ENCODE measurements around the gene EML6. TPM values are rescaled to one million over a fixed set of nuclear protein-coding genes. Genes with fewer than 3 reads are reported as not detected.

EML6 gene
- total and polyA plus RNA-seq, 10 of the 15 experiments (the other 5 are each of a cell fraction or from before 2014, with no cell fraction given) = 0.09 to 0.67 (median 0.21) TPM

DNA sequence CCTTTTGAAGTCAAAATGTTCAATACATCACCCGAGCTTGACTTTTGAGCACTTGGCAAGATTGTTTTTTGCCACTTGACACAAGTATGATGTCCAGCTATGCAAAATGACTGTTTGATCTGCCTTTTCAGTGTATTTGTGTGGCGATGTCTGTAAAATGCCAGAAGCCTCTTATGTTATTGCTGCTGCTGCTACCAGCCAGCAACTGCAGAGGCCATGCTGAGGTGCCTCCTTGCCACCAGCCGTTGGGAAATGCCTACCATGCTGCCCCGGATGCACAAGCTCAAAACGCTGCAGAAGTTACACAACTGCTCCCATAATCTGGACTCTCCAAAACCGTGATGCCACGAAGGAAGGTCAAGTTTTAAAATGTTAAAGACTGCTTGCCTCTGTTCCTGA, 246.5 kb downstream of the EML6 start:
- ChIA-PET CTCF (interaction anchor here (1.2 to 1.5 kb wide), 2 partner anchors 200 to 304 kb away, joined by 3 read pairs; no protein-coding TSS in a partner anchor), SMC1A (ENCODE audit: uncharacterized antibody, unreplicated experiment) (interaction anchor here (3.2 kb wide), 1 partner anchor 13 kb away, joined by 15 read pairs; no protein-coding TSS in a partner anchor), POLR2A (no interaction called here), RAD21 (ENCODE audit: unreplicated experiment) (no interaction called here)
- no peak for ATAC-seq
- H3K27me3 ChIP-seq (replicated peaks in 1 of 2; ENCODE audit: control insufficient read depth in 2 of 2, insufficient read depth in 2 of 2, low read length in 1 of 2) = no peaks in the 10 kb centered on the region
- H3K4me3 ChIP-seq = no peak overlapping the region
- no peak overlapping the region for H3K4me2 ChIP-seq (ENCODE audit: control insufficient read depth, insufficient read depth)
- H3K27ac ChIP-seq (ENCODE audit: control insufficient read depth, insufficient read depth) = no peak overlapping the region
- H3K79me2 ChIP-seq (ENCODE audit: control insufficient read depth, insufficient read depth, low read length) = peaks cover 3% of the 10 kb centered on the region
- no peak for FAIRE-seq
- in situ Hi-C loops (cut with MboI) = no loop called here
- intact Hi-C loops (cut with micrococcal nuclease; ENCODE audit: unreplicated experiment) = no loop called here
- WGBS (ENCODE audit: insufficient coverage, insufficient replicate concordance, low lambda C conversion rate, missing lambda C conversion rate) = 85% methylated on average over 7 of the region's 7 CpGs
- no peak overlapping the region for H3K9ac ChIP-seq (ENCODE audit: control insufficient read depth, insufficient read depth, low read length)
- H4K20me1 ChIP-seq (ENCODE audit: control insufficient read depth, insufficient read depth) = no peaks in the 10 kb centered on the region
- H3K36me3 ChIP-seq (ENCODE audit: control insufficient read depth in 2 of 2, insufficient read depth in 2 of 2, low read length in 1 of 2) = peaks cover 1 to 16% of the 10 kb centered on the region in 2 experiments; a peak in 3 of 4 replicates
- H3K4me1 ChIP-seq (ENCODE audit: control insufficient read depth, insufficient read depth, low read length) = no peaks in the 10 kb centered on the region; the same call in 1 of the 2 replicates
- H3K9me3 ChIP-seq (replicated peaks; ENCODE audit: control insufficient read depth, insufficient read depth, low read length) = no peaks in the 10 kb centered on the region
- no peak overlapping the region for H2AFZ ChIP-seq (ENCODE audit: control insufficient read depth, low read depth, low read length)
- BruUV-seq (replicated peaks) = no TSS peak
- DNase-seq (ENCODE audit: low read depth, low spot score) = no peak
- TF ChIP-seq, protein P1, sequence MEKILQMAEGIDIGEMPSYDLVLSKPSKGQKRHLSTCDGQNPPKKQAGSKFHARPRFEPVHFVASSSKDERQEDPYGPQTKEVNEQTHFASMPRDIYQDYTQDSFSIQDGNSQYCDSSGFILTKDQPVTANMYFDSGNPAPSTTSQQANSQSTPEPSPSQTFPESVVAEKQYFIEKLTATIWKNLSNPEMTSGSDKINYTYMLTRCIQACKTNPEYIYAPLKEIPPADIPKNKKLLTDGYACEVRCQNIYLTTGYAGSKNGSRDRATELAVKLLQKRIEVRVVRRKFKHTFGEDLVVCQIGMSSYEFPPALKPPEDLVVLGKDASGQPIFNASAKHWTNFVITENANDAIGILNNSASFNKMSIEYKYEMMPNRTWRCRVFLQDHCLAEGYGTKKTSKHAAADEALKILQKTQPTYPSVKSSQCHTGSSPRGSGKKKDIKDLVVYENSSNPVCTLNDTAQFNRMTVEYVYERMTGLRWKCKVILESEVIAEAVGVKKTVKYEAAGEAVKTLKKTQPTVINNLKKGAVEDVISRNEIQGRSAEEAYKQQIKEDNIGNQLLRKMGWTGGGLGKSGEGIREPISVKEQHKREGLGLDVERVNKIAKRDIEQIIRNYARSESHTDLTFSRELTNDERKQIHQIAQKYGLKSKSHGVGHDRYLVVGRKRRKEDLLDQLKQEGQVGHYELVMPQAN (conservative IDR thresholded peaks at IDR 0.05) = no peak
- TF ChIP-seq ZNF274 (IDR thresholded peaks at IDR 0.05; ENCODE audit: insufficient read depth, insufficient read length) (no peak), PBX3 (IDR thresholded peaks at IDR 0.05; ENCODE audit: insufficient replicate concordance, low read depth, low read length) (no peak), MXI1 (IDR thresholded peaks at IDR 0.05; ENCODE audit: low read depth, low read length) (no peak), FOXK2 (IDR thresholded peaks at IDR 0.05) (no peak), SIN3A (IDR thresholded peaks at IDR 0.05; ENCODE audit: low read depth, low read length) (no peak), SPI1 (IDR thresholded peaks at IDR 0.05; ENCODE audit: borderline replicate concordance, insufficient read depth, low read depth, low read length) (no peak), ASH2L (IDR thresholded peaks at IDR 0.05; ENCODE audit: borderline replicate concordance, low read depth) (no peak), MLLT1 (IDR thresholded peaks at IDR 0.05) (no peak), RFX5 (IDR thresholded peaks at IDR 0.05; ENCODE audit: low read depth, low read length) (no peak), NFYB (IDR thresholded peaks at IDR 0.05; ENCODE audit: insufficient read depth, low read depth, low read length) (no peak), PAX8 (IDR thresholded peaks at IDR 0.05) (no peak), BRCA1 (IDR thresholded peaks at IDR 0.05; ENCODE audit: low read depth, low read length) (no peak), NRF1 (conservative IDR thresholded peaks at IDR 0.05; ENCODE audit: low read depth, low read length) (no peak), CREB1 (IDR thresholded peaks at IDR 0.05; ENCODE audit: low read depth) (no peak), KAT2A (conservative IDR thresholded peaks at IDR 0.05; ENCODE audit: control insufficient read depth, low read depth, low read length) (no peak)
- TF ChIP-seq, protein P2, sequence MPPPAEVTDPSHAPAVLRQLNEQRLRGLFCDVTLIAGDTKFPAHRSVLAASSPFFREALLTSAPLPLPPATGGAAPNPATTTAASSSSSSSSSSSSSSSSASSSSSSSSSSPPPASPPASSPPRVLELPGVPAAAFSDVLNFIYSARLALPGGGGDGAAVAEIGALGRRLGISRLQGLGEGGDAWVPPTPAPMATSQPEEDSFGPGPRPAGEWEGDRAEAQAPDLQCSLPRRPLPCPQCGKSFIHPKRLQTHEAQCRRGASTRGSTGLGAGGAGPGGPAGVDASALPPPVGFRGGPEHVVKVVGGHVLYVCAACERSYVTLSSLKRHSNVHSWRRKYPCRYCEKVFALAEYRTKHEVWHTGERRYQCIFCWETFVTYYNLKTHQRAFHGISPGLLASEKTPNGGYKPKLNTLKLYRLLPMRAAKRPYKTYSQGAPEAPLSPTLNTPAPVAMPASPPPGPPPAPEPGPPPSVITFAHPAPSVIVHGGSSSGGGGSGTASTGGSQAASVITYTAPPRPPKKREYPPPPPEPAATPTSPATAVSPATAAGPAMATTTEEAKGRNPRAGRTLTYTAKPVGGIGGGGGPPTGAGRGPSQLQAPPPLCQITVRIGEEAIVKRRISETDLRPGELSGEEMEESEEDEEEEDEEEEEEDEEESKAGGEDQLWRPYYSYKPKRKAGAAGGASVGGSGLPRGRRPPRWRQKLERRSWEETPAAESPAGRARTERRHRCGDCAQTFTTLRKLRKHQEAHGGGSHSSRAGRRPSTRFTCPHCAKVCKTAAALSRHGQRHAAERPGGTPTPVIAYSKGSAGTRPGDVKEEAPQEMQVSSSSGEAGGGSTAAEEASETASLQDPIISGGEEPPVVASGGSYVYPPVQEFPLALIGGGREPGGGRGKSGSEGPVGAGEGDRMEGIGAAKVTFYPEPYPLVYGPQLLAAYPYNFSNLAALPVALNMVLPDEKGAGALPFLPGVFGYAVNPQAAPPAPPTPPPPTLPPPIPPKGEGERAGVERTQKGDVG (CRISPR knock-in tag; IDR thresholded peaks at IDR 0.05) = no peak

Data from GM12878 (cell line).